Measurements from ENCODE around the gene LAMA5. TPM values are rescaled to one million over a fixed set of nuclear protein-coding genes. Genes with fewer than 3 reads are reported as not detected.

The LAMA5 gene
- total RNA-seq, 2 experiments from 2014 or later, result 0.72 to 1.0 TPM

GRCh38 chr20:62318400-62319345 lies 48.4 kb downstream of the LAMA5 start:
- POLR2A ChIA-PET, result no interaction called here
- peak; percentile 19 for ATAC-seq
- Mint-ChIP-seq H3K36me3 (ENCODE audit: low read depth) (no peaks in the 10 kb centered on the region), H3K27ac (no peak overlapping the region), H3K9me3 (ENCODE audit: low read depth) (no peaks in the 10 kb centered on the region), H3K4me3 (no peak overlapping the region), H3K4me1 (no peaks in the 10 kb centered on the region), H3K27me3 (no peaks in the 10 kb centered on the region)
- intact Hi-C loops (cut with DNase I, micrococcal nuclease), result no loop called here
- peak; percentile 40 for DNase-seq
- CTCF ChIA-PET, result interaction anchor here (0.6 kb wide), 2 partner anchors 22 to 818 kb away, joined by 3 read pairs; no protein-coding TSS in a partner anchor

GRCh38 chr20:62317167-62317655 lies 49.9 kb downstream of the LAMA5 start:
- Mint-ChIP-seq H3K9me3 (ENCODE audit: low read depth) (no peaks in the 10 kb centered on the region), H3K27ac (no peak overlapping the region), H3K4me3 (no peak overlapping the region), H3K4me1 (no peaks in the 10 kb centered on the region), H3K27me3 (no peaks in the 10 kb centered on the region), H3K36me3 (ENCODE audit: low read depth) (no peaks in the 10 kb centered on the region)
- CTCF ChIA-PET, result interaction anchor here (1.2 kb wide), 1 partner anchor 8 kb away, joined by 3 read pairs; no protein-coding TSS in a partner anchor
- ATAC-seq (no peak), DNase-seq (no peak)
- intact Hi-C loops (cut with DNase I, micrococcal nuclease), result no loop called here
- POLR2A ChIA-PET, result no interaction called here

GRCh38 chr20:62316331-62317166 lies 50.6 kb downstream of the LAMA5 start:
- CTCF ChIA-PET, result interaction anchor here (1.2 kb wide), 1 partner anchor 9 kb away, joined by 3 read pairs; no protein-coding TSS in a partner anchor
- ATAC-seq (no peak), DNase-seq (no peak)
- intact Hi-C loops (cut with DNase I, micrococcal nuclease), result no loop called here
- no peaks in the 10 kb centered on the region for H3K4me1 Mint-ChIP-seq
- H3K4me3 Mint-ChIP-seq, result no peak overlapping the region
- no peaks in the 10 kb centered on the region for H3K36me3 Mint-ChIP-seq (ENCODE audit: low read depth)
- H3K9me3 Mint-ChIP-seq (ENCODE audit: low read depth), result no peaks in the 10 kb centered on the region
- POLR2A ChIA-PET, result interaction anchor here (0.6 to 1.2 kb wide), 2 partner anchors 11 to 23 kb away, joined by 3 to 4 read pairs; no protein-coding TSS in a partner anchor
- no peaks in the 10 kb centered on the region for H3K27me3 Mint-ChIP-seq
- H3K27ac Mint-ChIP-seq, result no peak overlapping the region

- Mint-ChIP-seq H3K27ac (no peak overlapping the region), H3K27me3 (no peaks in the 10 kb centered on the region), H3K4me3 (no peak overlapping the region), H3K4me1 (no peaks in the 10 kb centered on the region), H3K9me3 (ENCODE audit: low read depth) (no peaks in the 10 kb centered on the region), H3K36me3 (ENCODE audit: low read depth) (no peaks in the 10 kb centered on the region)
- intact Hi-C loops (cut with DNase I, micrococcal nuclease), result no loop called here
- ChIA-PET POLR2A (interaction anchor here (1.2 kb wide), 1 partner anchor 10 kb away, joined by 3 read pairs; no protein-coding TSS in a partner anchor), CTCF (interaction anchor here (0.6 to 1.2 kb wide), 2 partner anchors 10 to 15 kb away, joined by 3 read pairs; no protein-coding TSS in a partner anchor)
- DNase-seq (no peak), ATAC-seq (no peak)
These were observed 51.3 kb downstream of the LAMA5 start for GRCh38 chr20:62315773-62316172.

- ChIA-PET CTCF (interaction anchor here (0.8 kb wide), 1 partner anchor 79 kb away, joined by 3 read pairs; no protein-coding TSS in a partner anchor), POLR2A (no interaction called here)
- H3K27me3 Mint-ChIP-seq, result no peaks in the 10 kb centered on the region
- no peaks in the 10 kb centered on the region for H3K9me3 Mint-ChIP-seq (ENCODE audit: low read depth)
- H3K27ac Mint-ChIP-seq, result no peak overlapping the region
- no peak for ATAC-seq
- intact Hi-C loops (cut with DNase I, micrococcal nuclease), result no loop called here
- H3K4me3 Mint-ChIP-seq, result no peak overlapping the region
- no peaks in the 10 kb centered on the region for H3K36me3 Mint-ChIP-seq (ENCODE audit: low read depth)
- no peaks in the 10 kb centered on the region for H3K4me1 Mint-ChIP-seq
- no peak for DNase-seq
These were observed 52.3 kb downstream of the LAMA5 start for GRCh38 chr20:62314711-62315302.

GRCh38 chr20:62314339-62314638 lies 52.8 kb downstream of the LAMA5 start:
- CTCF ChIA-PET, result interaction anchor here (0.8 kb wide), 1 partner anchor 79 kb away, joined by 3 read pairs; no protein-coding TSS in a partner anchor
- no peak for ATAC-seq
- intact Hi-C loops (cut with DNase I, micrococcal nuclease), result no loop called here

GRCh38 chr20:62313460-62314338 lies 53.4 kb downstream of the LAMA5 start:
- ChIA-PET CTCF (interaction anchor here (0.8 kb wide), 1 partner anchor 80 kb away, joined by 3 read pairs; no protein-coding TSS in a partner anchor), POLR2A (no interaction called here)
- intact Hi-C loops (cut with DNase I, micrococcal nuclease), result no loop called here
- DNase-seq, result no peak
- Mint-ChIP-seq H3K27ac (no peak overlapping the region), H3K36me3 (ENCODE audit: low read depth) (peaks cover 4% of the 10 kb centered on the region), H3K4me3 (no peak overlapping the region), H3K4me1 (no peaks in the 10 kb centered on the region), H3K9me3 (ENCODE audit: low read depth) (no peaks in the 10 kb centered on the region), H3K27me3 (no peaks in the 10 kb centered on the region)
- no peak for ATAC-seq

More at GRCh38 chr20:62314339-62314638, 52.8 kb downstream of the LAMA5 start:
- no peaks in the 10 kb centered on the region for H3K4me1 Mint-ChIP-seq
- no peak overlapping the region for H3K27ac Mint-ChIP-seq
- no peaks in the 10 kb centered on the region for H3K36me3 Mint-ChIP-seq (ENCODE audit: low read depth)
- no peak for DNase-seq
- H3K9me3 Mint-ChIP-seq (ENCODE audit: low read depth), result no peaks in the 10 kb centered on the region
- POLR2A ChIA-PET, result no interaction called here
- no peak overlapping the region for H3K4me3 Mint-ChIP-seq
- H3K27me3 Mint-ChIP-seq, result no peaks in the 10 kb centered on the region

- no peak overlapping the region for H3K4me3 Mint-ChIP-seq
- peaks cover 8% of the 10 kb centered on the region for H3K36me3 Mint-ChIP-seq (ENCODE audit: low read depth)
- no peak overlapping the region for H3K27ac Mint-ChIP-seq
- no peak for DNase-seq
- intact Hi-C loops (cut with DNase I, micrococcal nuclease), result no loop called here
- no peak for ATAC-seq
- H3K4me1 Mint-ChIP-seq, result no peaks in the 10 kb centered on the region
- H3K27me3 Mint-ChIP-seq, result no peaks in the 10 kb centered on the region
- no peaks in the 10 kb centered on the region for H3K9me3 Mint-ChIP-seq (ENCODE audit: low read depth)
- POLR2A ChIA-PET, result no interaction called here
- CTCF ChIA-PET, result no interaction called here
These were observed 54.1 kb downstream of the LAMA5 start for GRCh38 chr20:62313021-62313420.

- Mint-ChIP-seq H3K27me3 (no peaks in the 10 kb centered on the region), H3K4me1 (no peaks in the 10 kb centered on the region), H3K27ac (no peak overlapping the region), H3K4me3 (no peak overlapping the region), H3K9me3 (ENCODE audit: low read depth) (no peaks in the 10 kb centered on the region), H3K36me3 (ENCODE audit: low read depth) (peaks cover 12% of the 10 kb centered on the region)
- ChIA-PET CTCF (no interaction called here), POLR2A (no interaction called here)
- DNase-seq (no peak), ATAC-seq (no peak)
- intact Hi-C loops (cut with DNase I, micrococcal nuclease), result no loop called here
These were observed 54.5 kb downstream of the LAMA5 start for GRCh38 chr20:62312662-62312977.

- DNase-seq (no peak), ATAC-seq (no peak)
- Mint-ChIP-seq H3K4me3 (no peak overlapping the region), H3K4me1 (no peaks in the 10 kb centered on the region), H3K27ac (no peak overlapping the region), H3K27me3 (no peaks in the 10 kb centered on the region), H3K36me3 (ENCODE audit: low read depth) (peaks cover 12% of the 10 kb centered on the region), H3K9me3 (ENCODE audit: low read depth) (no peaks in the 10 kb centered on the region)
- ChIA-PET CTCF (no interaction called here), POLR2A (no interaction called here)
- intact Hi-C loops (cut with DNase I, micrococcal nuclease), result no loop called here
These were observed 55.1 kb downstream of the LAMA5 start for GRCh38 chr20:62311832-62312661.
